GM23338 (cell line): ENCODE data around the gene TNF. TPM values are rescaled to one million over a fixed set of nuclear protein-coding genes. Genes with fewer than 3 reads are reported as not detected.
A peak's percentile ranks its signal among the peaks of the same experiment; 100 is the strongest.

ENCODE experiments used
- ATAC-seq: fragments of 200-7000 bp; cut with Tn5 transposase; 3 replicates; pipeline ENCODE4 v1.9.1; 2020
- DNase-seq: peaks from one replicate; pipeline ENCODE4 v3.0.0-alpha.2; 2015; ENCODE audit warnings: low spot score
- H2AFZ ChIP-seq: fragments of 200-600 bp; sonication (generic); 2 replicates; pipeline ENCODE4 v1.8.0; 2016; ENCODE audit warnings: antibody characterized with exemption, mild to moderate bottlenecking, moderate library complexity
- H3F3A ChIP-seq: fragments of 200-600 bp; sonication (generic); replicated peaks from 2 replicates; pipeline ENCODE4 v1.8.0; 2017; ENCODE audit warnings: antibody characterized with exemption, mixed run types, low read depth
- H3K27ac ChIP-seq: fragments of 200-600 bp; sonication (generic); 2 replicates; pipeline ENCODE4 v1.6.1; 2016; ENCODE audit warnings: low read depth
- H3K27me3 ChIP-seq: fragments of 200-600 bp; sonication (generic); 2 replicates; pipeline ENCODE4 v1.8.0; 2016; ENCODE audit warnings: mild to moderate bottlenecking, mixed run types, moderate library complexity; ENCODE audit not compliant: insufficient read depth
- H3K36me3 ChIP-seq: fragments of 200-600 bp; sonication (generic); 2 replicates; pipeline ENCODE4 v1.8.0; 2016; ENCODE audit warnings: mild to moderate bottlenecking; ENCODE audit not compliant: insufficient read depth
- H3K4me1 ChIP-seq: fragments of 200-600 bp; sonication (generic); 2 replicates; pipeline ENCODE4 v1.8.0; 2016; ENCODE audit warnings: mild to moderate bottlenecking, moderate library complexity; ENCODE audit not compliant: insufficient read depth
- H3K4me2 ChIP-seq: fragments of 200-600 bp; sonication (generic); 2 replicates; pipeline ENCODE4 v1.7.1; 2017; ENCODE audit warnings: mixed run types
- H3K4me3 ChIP-seq: fragments of 200-600 bp; sonication (generic); 2 replicates; pipeline ENCODE4 v1.6.1; 2016; ENCODE audit warnings: mixed run types
- H3K79me2 ChIP-seq: fragments of 200-600 bp; sonication (generic); replicated peaks from 2 replicates; pipeline ENCODE4 v1.8.0; 2017; ENCODE audit warnings: mild to moderate bottlenecking; ENCODE audit not compliant: insufficient read depth
- H3K9me2 ChIP-seq: fragments of 200-600 bp; sonication (generic); 2 replicates; pipeline ENCODE4 v1.8.0; 2017; ENCODE audit not compliant: insufficient read depth
- H4K20me1 ChIP-seq: fragments of 200-600 bp; sonication (generic); replicated peaks from 2 replicates; pipeline ENCODE4 v1.8.0; 2017; ENCODE audit warnings: mild to moderate bottlenecking; ENCODE audit not compliant: insufficient read depth
- H3K27ac Mint-ChIP-seq: 2 replicates; pipeline ENCODE4 v1.8.0; 2020; ENCODE audit warnings: inconsistent platforms, mild to moderate bottlenecking, moderate library complexity, mixed read lengths
- H3K27me3 Mint-ChIP-seq: 3 replicates; pipeline ENCODE4 v1.8.0; 2022; ENCODE audit warnings: low read depth, mild to moderate bottlenecking, moderate library complexity, mixed read lengths, inconsistent platforms; ENCODE audit not compliant: insufficient read depth, poor library complexity
- H3K36me3 Mint-ChIP-seq: 3 replicates; pipeline ENCODE4 v1.8.0; 2021; ENCODE audit warnings: low read depth, mild to moderate bottlenecking, inconsistent platforms, moderate library complexity, mixed read lengths
- H3K4me1 Mint-ChIP-seq: 3 replicates; pipeline ENCODE4 v1.8.0; 2020; ENCODE audit warnings: mild to moderate bottlenecking, inconsistent platforms, mixed read lengths
- H3K4me3 Mint-ChIP-seq: 3 replicates; pipeline ENCODE4 v1.8.0; 2021; ENCODE audit warnings: moderate library complexity, mild to moderate bottlenecking, inconsistent platforms, mixed read lengths
- H3K9me3 Mint-ChIP-seq: 3 replicates; pipeline ENCODE4 v1.8.0; 2020; ENCODE audit warnings: moderate library complexity, mild to moderate bottlenecking, inconsistent platforms, mixed read lengths
- CREB1 ChIP-seq: fragments of 250-450 bp; sonication (Bioruptor Pico); IDR thresholded peaks from 2 replicates; pipeline ENCODE4 v1.5.0; 2020; ENCODE audit warnings: low read depth, mild to moderate bottlenecking, moderate library complexity
- EZH2 ChIP-seq: fragments of 200-600 bp; sonication (generic); IDR thresholded peaks from one replicate; pipeline ENCODE4 v1.8.0; 2017; ENCODE audit warnings: antibody characterized with exemption, mild to moderate bottlenecking, low read depth; ENCODE audit not compliant: unreplicated experiment
- EZH2phosphoT487 ChIP-seq: fragments of 200-600 bp; sonication (generic); IDR thresholded peaks from one replicate; pipeline ENCODE4 v1.8.1; 2018; ENCODE audit warnings: antibody characterized with exemption; ENCODE audit not compliant: unreplicated experiment
- JUNB ChIP-seq: IDR thresholded peaks from one replicate; pipeline ENCODE4 v1.6.1; 2016; ENCODE audit warnings: antibody characterized with exemption; ENCODE audit not compliant: unreplicated experiment
- NANOG ChIP-seq: IDR thresholded peaks from 2 replicates; pipeline ENCODE4 v1.6.1; 2016; ENCODE audit warnings: antibody characterized with exemption, borderline replicate concordance
- POLR2AphosphoS5 ChIP-seq: IDR thresholded peaks from 2 replicates; pipeline ENCODE4 v1.6.1; 2016; ENCODE audit warnings: antibody characterized with exemption, low read depth
- STAT1 ChIP-seq: IDR thresholded peaks from one replicate; pipeline ENCODE4 v1.6.1; 2016; ENCODE audit warnings: antibody characterized with exemption; ENCODE audit not compliant: unreplicated experiment
- ZNF114 ChIP-seq: fragments of 250-450 bp; sonication (Bioruptor Pico); IDR thresholded peaks from 2 replicates; pipeline ENCODE4 v1.5.0; 2020; ENCODE audit warnings: mild to moderate bottlenecking, moderate library complexity
- ZNF331 ChIP-seq: fragments of 250-450 bp; sonication (Bioruptor Pico); IDR thresholded peaks from 2 replicates; pipeline ENCODE4 v1.5.0; 2020; ENCODE audit warnings: low read depth, mild to moderate bottlenecking, moderate library complexity
- polyA plus RNA-seq: library from polyadenylated mRNA; unstranded; fragments of >200 nt; fragmentation: Nextera tagmentation; extraction: Ambion mirVana; gene quantifications from 2 replicates; pipeline ENCODE4 v1.2.1, GENCODE V29; 2016
- total RNA-seq: library from RNA; depleted of rRNA; stranded (reverse); fragments of >200 nt; shearing (Covaris generic); gene quantifications from 2 replicates; pipeline ENCODE4 v1.2.3, GENCODE V29; 2014
- TF ChIP-seq, protein P1 (sequence below), 2 experiments: fragments of 200-600 bp in 1 of 2; sonication (generic) in 1 of 2; conservative IDR thresholded peaks; 2 replicates each; pipeline versions ENCODE4 v1.5.1 to v1.6.1; 2016 to 2017; ENCODE audit warnings: antibody characterized with exemption in 2 of 2, low read depth in 2 of 2, mild to moderate bottlenecking in 2 of 2, moderate library complexity in 1 of 2
- TF ChIP-seq, protein P2 (sequence below): IDR thresholded peaks from 2 replicates; pipeline ENCODE4 v1.6.1; 2016; ENCODE audit warnings: antibody characterized with exemption
- TF ChIP-seq, protein P3 (sequence below): IDR thresholded peaks from one replicate; pipeline ENCODE4 v1.6.1; 2018; ENCODE audit warnings: antibody characterized with exemption; ENCODE audit not compliant: unreplicated experiment

TNF gene
- total and polyA plus RNA-seq, 2 experiments from 2014 or later = 0.11 TPM; not detected in 1

DNA sequence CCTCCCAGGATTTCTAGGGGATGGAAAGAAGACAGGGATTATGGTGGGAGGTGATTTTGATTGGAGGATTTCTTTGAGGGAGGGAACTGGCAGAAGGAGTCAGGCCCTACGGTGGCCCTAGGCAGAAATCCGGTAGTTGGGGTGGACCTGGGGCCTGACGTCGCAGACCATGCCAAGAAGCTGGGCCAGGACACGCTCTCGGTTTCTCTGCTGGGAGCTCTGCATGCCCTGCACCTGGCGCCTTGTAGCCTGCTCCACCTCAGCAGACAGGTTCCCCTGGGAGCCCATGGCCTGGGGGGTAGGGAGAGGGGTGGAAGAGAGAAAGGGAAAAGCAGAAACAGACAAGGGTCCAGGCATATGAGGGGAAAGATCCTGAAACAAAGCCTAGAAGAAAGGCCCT is 30.1 kb upstream of the TNF start:
- H3K27ac ChIP-seq = no peak overlapping the region
- H3K4me1 ChIP-seq = peaks cover 15% of the 10 kb centered on the region
- H3K4me3 ChIP-seq = no peak overlapping the region; the same call in 1 of the 2 replicates
- peak overlapping the region; percentile 76 for H3K4me3 Mint-ChIP-seq
- H3K4me1 Mint-ChIP-seq = peaks cover 21% of the 10 kb centered on the region
- peaks cover 12% of the 10 kb centered on the region for H3K27me3 Mint-ChIP-seq
- no peak overlapping the region for H3K4me2 ChIP-seq
- DNase-seq = no peak
- H2AFZ ChIP-seq = no peak overlapping the region
- no peaks in the 10 kb centered on the region for H3K27me3 ChIP-seq
- no peaks in the 10 kb centered on the region; the same call in 2 of the 3 replicates for H3K9me3 Mint-ChIP-seq
- no peak overlapping the region for H3K27ac Mint-ChIP-seq
- H3K9me2 ChIP-seq = no peaks in the 10 kb centered on the region
- ATAC-seq = no peak
- peaks cover 6% of the 10 kb centered on the region for H3F3A ChIP-seq
- peaks cover 6% of the 10 kb centered on the region for H4K20me1 ChIP-seq
- H3K36me3 ChIP-seq = peaks cover 9% of the 10 kb centered on the region; the same call in 1 of the 2 replicates
- no peak for TF ChIP-seq EZH2
- no peak for TF ChIP-seq STAT1
- TF ChIP-seq POLR2AphosphoS5 = no peak
- peaks cover 30% of the 10 kb centered on the region for H3K36me3 Mint-ChIP-seq
- peaks cover 31% of the 10 kb centered on the region for H3K79me2 ChIP-seq

DNA sequence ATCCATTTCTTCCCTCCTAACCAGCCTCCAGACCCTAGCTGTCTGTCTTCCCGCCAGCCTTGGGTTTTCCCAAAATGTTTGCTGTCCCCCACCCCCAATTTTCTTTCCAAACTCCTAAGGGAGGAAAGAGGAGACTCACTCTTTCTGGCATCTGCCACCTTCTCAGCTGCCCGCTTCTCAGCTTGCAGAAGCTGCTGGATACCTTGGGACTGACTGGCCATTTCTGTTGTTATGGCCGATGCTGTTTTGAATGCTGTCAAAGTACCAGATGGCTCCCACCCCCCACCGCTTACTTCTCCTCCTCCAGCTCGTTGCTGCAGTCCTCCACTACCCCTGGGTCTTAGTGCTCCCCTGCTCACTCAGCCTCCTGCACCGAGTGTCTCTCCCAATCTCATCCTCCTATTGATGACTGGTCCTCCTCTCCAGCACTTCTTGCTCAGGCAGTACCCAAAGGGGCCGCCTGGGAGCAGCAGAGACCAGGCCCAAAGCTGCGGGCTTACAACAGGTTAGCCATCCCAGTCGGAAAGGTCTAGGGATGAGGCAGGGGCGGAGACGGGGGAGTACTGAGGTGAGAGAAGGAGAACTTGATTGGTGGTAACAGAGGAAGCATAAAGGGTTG is 28.9 kb upstream of the TNF start, which contains the start of gene ATP6V1G2:
Gene ATP6V1G2 (minus strand): TSS at position 270 of the 619 bp plus-strand sequence. CDS start 49 bp downstream, at position 221.
- peaks cover 11% of the 10 kb centered on the region for H3K27me3 Mint-ChIP-seq
- peak within 1 kb of the TSS; percentile 95 for H3K27ac Mint-ChIP-seq
- peaks cover 20% of the 10 kb centered on the region for H3K79me2 ChIP-seq
- peaks cover 24% of the 10 kb centered on the region for H3K36me3 Mint-ChIP-seq
- peak; percentile 98 for DNase-seq
- no peaks in the 10 kb centered on the region for H4K20me1 ChIP-seq
- no peaks in the 10 kb centered on the region for H3K9me2 ChIP-seq
- H3K27ac ChIP-seq = peak within 1 kb of the TSS; percentile 93
- H3K36me3 ChIP-seq = 0 out of 2 replicates have a peak, but pooled peaks cover 8% of the 10 kb centered on the region
- H2AFZ ChIP-seq = no peak within 1 kb of the TSS
- ATAC-seq = peak; percentile 77
- peak within 1 kb of the TSS; percentile 76 for H3K4me3 Mint-ChIP-seq
- peak within 1 kb of the TSS; percentile 79 for H3K4me2 ChIP-seq
- peaks cover 11% of the 10 kb centered on the region; the same call in 1 of the 2 replicates for H3K4me1 ChIP-seq
- no peaks in the 10 kb centered on the region for H3K27me3 ChIP-seq
- peak within 1 kb of the TSS; percentile 58 for H3K4me3 ChIP-seq
- no peaks in the 10 kb centered on the region; the same call in 2 of the 3 replicates for H3K9me3 Mint-ChIP-seq
- peaks cover 18% of the 10 kb centered on the region for H3K4me1 Mint-ChIP-seq
- peaks cover 4% of the 10 kb centered on the region; the same call in 1 of the 2 replicates for H3F3A ChIP-seq
- TF ChIP-seq EZH2 = no peak
- no peak for TF ChIP-seq ZNF114
- TF ChIP-seq ZNF331 (CRISPR knock-in tag) = no peak
- peak; percentile 40; the same call in 1 of the 2 replicates for TF ChIP-seq POLR2AphosphoS5
- TF ChIP-seq, protein P1, sequence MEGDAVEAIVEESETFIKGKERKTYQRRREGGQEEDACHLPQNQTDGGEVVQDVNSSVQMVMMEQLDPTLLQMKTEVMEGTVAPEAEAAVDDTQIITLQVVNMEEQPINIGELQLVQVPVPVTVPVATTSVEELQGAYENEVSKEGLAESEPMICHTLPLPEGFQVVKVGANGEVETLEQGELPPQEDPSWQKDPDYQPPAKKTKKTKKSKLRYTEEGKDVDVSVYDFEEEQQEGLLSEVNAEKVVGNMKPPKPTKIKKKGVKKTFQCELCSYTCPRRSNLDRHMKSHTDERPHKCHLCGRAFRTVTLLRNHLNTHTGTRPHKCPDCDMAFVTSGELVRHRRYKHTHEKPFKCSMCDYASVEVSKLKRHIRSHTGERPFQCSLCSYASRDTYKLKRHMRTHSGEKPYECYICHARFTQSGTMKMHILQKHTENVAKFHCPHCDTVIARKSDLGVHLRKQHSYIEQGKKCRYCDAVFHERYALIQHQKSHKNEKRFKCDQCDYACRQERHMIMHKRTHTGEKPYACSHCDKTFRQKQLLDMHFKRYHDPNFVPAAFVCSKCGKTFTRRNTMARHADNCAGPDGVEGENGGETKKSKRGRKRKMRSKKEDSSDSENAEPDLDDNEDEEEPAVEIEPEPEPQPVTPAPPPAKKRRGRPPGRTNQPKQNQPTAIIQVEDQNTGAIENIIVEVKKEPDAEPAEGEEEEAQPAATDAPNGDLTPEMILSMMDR (conservative IDR thresholded peaks at IDR 0.05; ENCODE audit: low read depth in 2 of 2) = peak; percentile 98 to 100
- no peak for TF ChIP-seq JUNB
- peak; percentile 79 for TF ChIP-seq CREB1
- TF ChIP-seq EZH2phosphoT487 = no peak
- TF ChIP-seq STAT1 = no peak
- peak; percentile 40; the same call in 1 of the 2 replicates for TF ChIP-seq NANOG
- TF ChIP-seq, protein P2, sequence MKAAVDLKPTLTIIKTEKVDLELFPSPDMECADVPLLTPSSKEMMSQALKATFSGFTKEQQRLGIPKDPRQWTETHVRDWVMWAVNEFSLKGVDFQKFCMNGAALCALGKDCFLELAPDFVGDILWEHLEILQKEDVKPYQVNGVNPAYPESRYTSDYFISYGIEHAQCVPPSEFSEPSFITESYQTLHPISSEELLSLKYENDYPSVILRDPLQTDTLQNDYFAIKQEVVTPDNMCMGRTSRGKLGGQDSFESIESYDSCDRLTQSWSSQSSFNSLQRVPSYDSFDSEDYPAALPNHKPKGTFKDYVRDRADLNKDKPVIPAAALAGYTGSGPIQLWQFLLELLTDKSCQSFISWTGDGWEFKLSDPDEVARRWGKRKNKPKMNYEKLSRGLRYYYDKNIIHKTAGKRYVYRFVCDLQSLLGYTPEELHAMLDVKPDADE = peak; percentile 17; the same call in 1 of the 2 replicates
- TF ChIP-seq, protein P3, sequence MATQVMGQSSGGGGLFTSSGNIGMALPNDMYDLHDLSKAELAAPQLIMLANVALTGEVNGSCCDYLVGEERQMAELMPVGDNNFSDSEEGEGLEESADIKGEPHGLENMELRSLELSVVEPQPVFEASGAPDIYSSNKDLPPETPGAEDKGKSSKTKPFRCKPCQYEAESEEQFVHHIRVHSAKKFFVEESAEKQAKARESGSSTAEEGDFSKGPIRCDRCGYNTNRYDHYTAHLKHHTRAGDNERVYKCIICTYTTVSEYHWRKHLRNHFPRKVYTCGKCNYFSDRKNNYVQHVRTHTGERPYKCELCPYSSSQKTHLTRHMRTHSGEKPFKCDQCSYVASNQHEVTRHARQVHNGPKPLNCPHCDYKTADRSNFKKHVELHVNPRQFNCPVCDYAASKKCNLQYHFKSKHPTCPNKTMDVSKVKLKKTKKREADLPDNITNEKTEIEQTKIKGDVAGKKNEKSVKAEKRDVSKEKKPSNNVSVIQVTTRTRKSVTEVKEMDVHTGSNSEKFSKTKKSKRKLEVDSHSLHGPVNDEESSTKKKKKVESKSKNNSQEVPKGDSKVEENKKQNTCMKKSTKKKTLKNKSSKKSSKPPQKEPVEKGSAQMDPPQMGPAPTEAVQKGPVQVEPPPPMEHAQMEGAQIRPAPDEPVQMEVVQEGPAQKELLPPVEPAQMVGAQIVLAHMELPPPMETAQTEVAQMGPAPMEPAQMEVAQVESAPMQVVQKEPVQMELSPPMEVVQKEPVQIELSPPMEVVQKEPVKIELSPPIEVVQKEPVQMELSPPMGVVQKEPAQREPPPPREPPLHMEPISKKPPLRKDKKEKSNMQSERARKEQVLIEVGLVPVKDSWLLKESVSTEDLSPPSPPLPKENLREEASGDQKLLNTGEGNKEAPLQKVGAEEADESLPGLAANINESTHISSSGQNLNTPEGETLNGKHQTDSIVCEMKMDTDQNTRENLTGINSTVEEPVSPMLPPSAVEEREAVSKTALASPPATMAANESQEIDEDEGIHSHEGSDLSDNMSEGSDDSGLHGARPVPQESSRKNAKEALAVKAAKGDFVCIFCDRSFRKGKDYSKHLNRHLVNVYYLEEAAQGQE = no peak
